Panc1 (cell line): ENCODE results near the gene ABAT.

Experiments used
- POLR2AphosphoS5 ChIP-seq: IDR thresholded peaks from 2 replicates; pipeline ENCODE4 v1.6.1; 2012; ENCODE audit warnings: mild to moderate bottlenecking, low read depth, low read length, moderate library complexity
- SIN3A ChIP-seq: IDR thresholded peaks from 2 replicates; pipeline ENCODE4 v1.6.1; 2012; ENCODE audit warnings: low read depth, mild to moderate bottlenecking, low read length, moderate library complexity, borderline replicate concordance; ENCODE audit not compliant: insufficient read depth
- TF ChIP-seq, protein P1 (sequence below): fragments of 450-650 bp; IDR thresholded peaks from 2 replicates; pipeline ENCODE4 v1.5.1; 2017; ENCODE audit warnings: mild to moderate bottlenecking
- TF ChIP-seq, protein P2 (sequence below), 2 experiments: IDR thresholded peaks; 2 replicates each; pipeline ENCODE4 v1.6.1; 2011 to 2012; ENCODE audit warnings: low read depth in 2 of 2, control low read depth in 1 of 2, low read length in 1 of 2, mild to moderate bottlenecking in 1 of 2, moderate library complexity in 1 of 2; ENCODE audit not compliant: insufficient read depth in 1 of 2

DNA sequence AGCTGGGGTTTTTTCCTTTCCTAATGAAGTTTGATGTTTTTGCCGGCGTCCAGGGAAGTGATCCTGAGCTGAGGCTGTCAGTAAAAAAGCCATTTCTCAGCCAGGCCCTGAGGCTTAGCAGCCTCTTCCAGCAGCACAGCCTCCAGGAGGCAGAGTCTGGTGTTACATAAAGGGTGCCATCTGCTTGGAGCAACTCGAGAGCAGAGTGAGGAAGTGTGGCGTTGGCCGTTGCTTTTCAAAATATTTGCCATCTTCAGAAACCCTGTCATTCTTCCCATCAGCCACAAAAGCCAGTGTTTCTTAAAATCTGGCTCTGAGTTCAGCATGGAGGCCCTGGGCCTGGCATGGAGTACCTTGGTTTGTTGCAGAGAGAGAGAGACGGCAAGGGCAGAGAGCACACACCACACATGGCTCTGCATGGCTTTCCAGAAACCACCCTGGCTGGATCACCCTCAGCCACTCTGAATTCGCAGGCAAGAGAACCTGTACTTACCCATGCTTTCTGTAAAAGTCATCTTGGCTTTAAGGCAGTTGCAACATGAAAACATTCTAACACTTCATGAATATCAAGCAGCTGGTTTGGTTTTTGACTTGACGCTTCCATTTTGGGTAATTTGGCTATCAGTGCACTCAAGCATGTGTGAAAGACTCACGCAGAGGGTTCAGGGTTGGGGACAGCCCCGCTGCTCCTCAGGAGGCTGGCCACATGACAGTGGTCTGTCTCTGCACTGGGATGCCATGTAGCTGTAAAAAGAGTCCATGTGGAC, 144.3 kb downstream of the ABAT start:
- TF ChIP-seq, protein P1, sequence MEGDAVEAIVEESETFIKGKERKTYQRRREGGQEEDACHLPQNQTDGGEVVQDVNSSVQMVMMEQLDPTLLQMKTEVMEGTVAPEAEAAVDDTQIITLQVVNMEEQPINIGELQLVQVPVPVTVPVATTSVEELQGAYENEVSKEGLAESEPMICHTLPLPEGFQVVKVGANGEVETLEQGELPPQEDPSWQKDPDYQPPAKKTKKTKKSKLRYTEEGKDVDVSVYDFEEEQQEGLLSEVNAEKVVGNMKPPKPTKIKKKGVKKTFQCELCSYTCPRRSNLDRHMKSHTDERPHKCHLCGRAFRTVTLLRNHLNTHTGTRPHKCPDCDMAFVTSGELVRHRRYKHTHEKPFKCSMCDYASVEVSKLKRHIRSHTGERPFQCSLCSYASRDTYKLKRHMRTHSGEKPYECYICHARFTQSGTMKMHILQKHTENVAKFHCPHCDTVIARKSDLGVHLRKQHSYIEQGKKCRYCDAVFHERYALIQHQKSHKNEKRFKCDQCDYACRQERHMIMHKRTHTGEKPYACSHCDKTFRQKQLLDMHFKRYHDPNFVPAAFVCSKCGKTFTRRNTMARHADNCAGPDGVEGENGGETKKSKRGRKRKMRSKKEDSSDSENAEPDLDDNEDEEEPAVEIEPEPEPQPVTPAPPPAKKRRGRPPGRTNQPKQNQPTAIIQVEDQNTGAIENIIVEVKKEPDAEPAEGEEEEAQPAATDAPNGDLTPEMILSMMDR = no peak
- TF ChIP-seq, protein P2, sequence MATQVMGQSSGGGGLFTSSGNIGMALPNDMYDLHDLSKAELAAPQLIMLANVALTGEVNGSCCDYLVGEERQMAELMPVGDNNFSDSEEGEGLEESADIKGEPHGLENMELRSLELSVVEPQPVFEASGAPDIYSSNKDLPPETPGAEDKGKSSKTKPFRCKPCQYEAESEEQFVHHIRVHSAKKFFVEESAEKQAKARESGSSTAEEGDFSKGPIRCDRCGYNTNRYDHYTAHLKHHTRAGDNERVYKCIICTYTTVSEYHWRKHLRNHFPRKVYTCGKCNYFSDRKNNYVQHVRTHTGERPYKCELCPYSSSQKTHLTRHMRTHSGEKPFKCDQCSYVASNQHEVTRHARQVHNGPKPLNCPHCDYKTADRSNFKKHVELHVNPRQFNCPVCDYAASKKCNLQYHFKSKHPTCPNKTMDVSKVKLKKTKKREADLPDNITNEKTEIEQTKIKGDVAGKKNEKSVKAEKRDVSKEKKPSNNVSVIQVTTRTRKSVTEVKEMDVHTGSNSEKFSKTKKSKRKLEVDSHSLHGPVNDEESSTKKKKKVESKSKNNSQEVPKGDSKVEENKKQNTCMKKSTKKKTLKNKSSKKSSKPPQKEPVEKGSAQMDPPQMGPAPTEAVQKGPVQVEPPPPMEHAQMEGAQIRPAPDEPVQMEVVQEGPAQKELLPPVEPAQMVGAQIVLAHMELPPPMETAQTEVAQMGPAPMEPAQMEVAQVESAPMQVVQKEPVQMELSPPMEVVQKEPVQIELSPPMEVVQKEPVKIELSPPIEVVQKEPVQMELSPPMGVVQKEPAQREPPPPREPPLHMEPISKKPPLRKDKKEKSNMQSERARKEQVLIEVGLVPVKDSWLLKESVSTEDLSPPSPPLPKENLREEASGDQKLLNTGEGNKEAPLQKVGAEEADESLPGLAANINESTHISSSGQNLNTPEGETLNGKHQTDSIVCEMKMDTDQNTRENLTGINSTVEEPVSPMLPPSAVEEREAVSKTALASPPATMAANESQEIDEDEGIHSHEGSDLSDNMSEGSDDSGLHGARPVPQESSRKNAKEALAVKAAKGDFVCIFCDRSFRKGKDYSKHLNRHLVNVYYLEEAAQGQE (IDR thresholded peaks at IDR 0.05; ENCODE audit: insufficient read depth in 1 of 2, low read depth in 2 of 2, low read length in 1 of 2) = no peak
- TF ChIP-seq SIN3A (no peak), POLR2AphosphoS5 (no peak)
